ENCODE results near the gene STK32A.

GRCh38 chr5:147361441-147362175, 126.8 kb downstream of the STK32A start:
- TF ChIP-seq CTCF (IDR thresholded peaks at IDR 0.05): no peak
- no peak for TF ChIP-seq POLR2A (IDR thresholded peaks at IDR 0.05)

All from heart left ventricle (tissue), 13 donors.